Stimulated activated CD4-positive, alpha-beta T cell treated with anti-CD3 and anti-CD28 coated beads, TNF-alpha, amount 100 ng/mL, for 1 hour (primary cell): ENCODE data around the gene UTP14A.

ENCODE experiments used
- DNase-seq, 3 donors: peaks; one replicate each; pipeline ENCODE4 v3.0.0-alpha.2; 2020; ENCODE audit warnings: low read depth in 3 of 3, low spot score in 1 of 3

UTP14A gene

GRCh38 chrX:129945131-129945530 lies 39.2 kb downstream of the UTP14A start:
- DNase-seq, result no peak

GRCh38 chrX:129953334-129953648 lies 47.3 kb downstream of the UTP14A start:
- no peak for DNase-seq

GRCh38 chrX:129953881-129954280 lies 47.9 kb downstream of the UTP14A start:
- no peak for DNase-seq

GRCh38 chrX:129954804-129955203 lies 48.8 kb downstream of the UTP14A start:
- DNase-seq, result no peak

- no peak for DNase-seq
Measured at GRCh38 chrX:129955682-129956081, 49.7 kb downstream of the UTP14A start.

- DNase-seq, result no peak
Measured at GRCh38 chrX:129956145-129956544, 50.2 kb downstream of the UTP14A start.

GRCh38 chrX:129956765-129957164 lies 50.8 kb downstream of the UTP14A start:
- no peak for DNase-seq

GRCh38 chrX:129957241-129958082 lies 51.5 kb downstream of the UTP14A start:
- no peak for DNase-seq

- DNase-seq, result no peak
Measured at GRCh38 chrX:129958083-129958465, 52.1 kb downstream of the UTP14A start.

- no peak for DNase-seq
Measured at GRCh38 chrX:129958814-129959492, 53.0 kb downstream of the UTP14A start.

- DNase-seq, result no peak
Measured at GRCh38 chrX:129959493-129959832, 53.5 kb downstream of the UTP14A start.

- DNase-seq, result no peak
Measured at GRCh38 chrX:129961180-129962083, 55.5 kb downstream of the UTP14A start.

- no peak for DNase-seq
Measured at GRCh38 chrX:129963729-129964128, 57.8 kb downstream of the UTP14A start.

- no peak for DNase-seq
Measured at GRCh38 chrX:129965166-129965565, 59.2 kb downstream of the UTP14A start.

- DNase-seq, result no peak
Measured at GRCh38 chrX:129968968-129969367, 63.0 kb downstream of the UTP14A start.

- DNase-seq, result no peak
Measured at GRCh38 chrX:129976441-129976840, 70.5 kb downstream of the UTP14A start.
